GM12878 (cell line): ENCODE results near the gene SIMC1. TPM values are rescaled to one million over a fixed set of nuclear protein-coding genes. Genes with fewer than 3 reads are reported as not detected.

Experiments
- BCL11A ChIP-seq: IDR thresholded peaks from 2 replicates; pipeline ENCODE4 v1.6.1; 2011; ENCODE audit warnings: low read depth, low read length
- E4F1 ChIP-seq: fragments of 450-650 bp; IDR thresholded peaks from 2 replicates; pipeline ENCODE4 v1.6.1; 2018; ENCODE audit warnings: borderline replicate concordance, mild to moderate bottlenecking; ENCODE audit not compliant: partially characterized antibody
- IKZF2 ChIP-seq, 2 experiments: fragments of 450-650 bp; IDR thresholded peaks; 2 replicates each; pipeline ENCODE4 v1.6.1; 2017; ENCODE audit warnings: mild to moderate bottlenecking in 2 of 2, moderate library complexity in 2 of 2
- IRF3 ChIP-seq: fragments of 450-650 bp; IDR thresholded peaks from 2 replicates; pipeline ENCODE4 v1.6.1; 2014; ENCODE audit warnings: mild to moderate bottlenecking
- MEF2B ChIP-seq: fragments of 450-650 bp; IDR thresholded peaks from 2 replicates; pipeline ENCODE4 v1.6.1; 2018; ENCODE audit warnings: mild to moderate bottlenecking, moderate library complexity; ENCODE audit not compliant: partially characterized antibody, poor library complexity, severe bottlenecking
- NFXL1 ChIP-seq: fragments of 450-650 bp; IDR thresholded peaks from 2 replicates; pipeline ENCODE4 v1.6.1; 2017; ENCODE audit warnings: antibody characterized with exemption, mild to moderate bottlenecking, borderline replicate concordance
- NKRF ChIP-seq: fragments of 450-650 bp; conservative IDR thresholded peaks from 2 replicates; pipeline ENCODE4 v1.6.1; 2017; ENCODE audit warnings: mild to moderate bottlenecking, moderate library complexity
- NRF1 ChIP-seq: conservative IDR thresholded peaks from 2 replicates; pipeline ENCODE4 v1.6.1; 2011; ENCODE audit warnings: mild to moderate bottlenecking, low read depth, low read length, improper control_type of control experiment
- PBX3 ChIP-seq: IDR thresholded peaks from 2 replicates; pipeline ENCODE4 v1.6.1; 2011; ENCODE audit warnings: mild to moderate bottlenecking, low read depth, low read length, moderate library complexity; ENCODE audit not compliant: insufficient replicate concordance
- POLR2AphosphoS5 ChIP-seq: IDR thresholded peaks from 2 replicates; pipeline ENCODE4 v1.6.1; 2011; ENCODE audit warnings: mild to moderate bottlenecking, low read length, inconsistent platforms
- RB1 ChIP-seq: fragments of 450-650 bp; formaldehyde crosslinking; IDR thresholded peaks from 2 replicates; pipeline ENCODE4 v1.6.1; 2017; ENCODE audit warnings: mild to moderate bottlenecking, borderline replicate concordance
- RBBP5 ChIP-seq: fragments of 200-600 bp; sonication (generic); conservative IDR thresholded peaks from 2 replicates; pipeline ENCODE4 v1.6.1; 2016
- STAT3 ChIP-seq: IDR thresholded peaks from 2 replicates; pipeline ENCODE4 v1.6.1; 2011; ENCODE audit warnings: low read depth, low read length, improper control_type of control experiment
- USF1 ChIP-seq: IDR thresholded peaks from 2 replicates; pipeline ENCODE4 v1.6.1; 2011; ENCODE audit warnings: borderline replicate concordance, low read depth, mild to moderate bottlenecking, moderate library complexity, mixed read lengths, low read length; ENCODE audit not compliant: insufficient read depth; ENCODE audit errors: extremely low read length
- ZNF592 ChIP-seq: fragments of 450-650 bp; IDR thresholded peaks from 2 replicates; pipeline ENCODE4 v1.6.1; 2017; ENCODE audit warnings: mild to moderate bottlenecking, moderate library complexity
- polyA plus RNA-seq, 11 experiments: library from polyadenylated mRNA; depleted of rRNA in 4 of 11; unstranded in 6 of 11; stranded (reverse) in 5 of 11; fragments of >200 nt; fragmentation: Nextera tagmentation in 4 of 11; fragmentation: Illumina TruSeq in 1 of 11; extraction: Ambion mirVana in 4 of 11; extraction: Trizol in 1 of 11; gene quantifications; 1 replicate in 1 of 11; 2 replicates in 10 of 11; pipeline versions ENCODE4 v1.2.1 to v1.2.3, GENCODE V29; 2011 to 2016; ENCODE audit warnings: inconsistent platforms in 2 of 11, missing spikeins in 2 of 11, low read depth in 1 of 11
- total RNA-seq, 4 experiments: library from RNA; depleted of rRNA in 3 of 4; stranded (reverse); fragments of >200 nt in 3 of 4; fragmentation: Illumina TruSeq in 1 of 4; extraction: Trizol in 1 of 4; gene quantifications; 2 replicates each; pipeline versions ENCODE4 v1.2.1 to v1.2.3, GENCODE V29; 2013 to 2021

The SIMC1 gene
- total and polyA plus RNA-seq, 10 of the 15 experiments (the other 5 are each of a cell fraction or from before 2014, with no cell fraction given) = 3.0 to 16.5 (median 10.4) TPM

- TF ChIP-seq E4F1 (peak; percentile 72), USF1 (no peak), MEF2B (peak; percentile 29), STAT3 (0 out of 2 replicates have a peak, but pooled peaks have one; percentile 45), POLR2AphosphoS5 (peak; percentile 70), NFXL1 (no peak), ZNF592 (no peak), IKZF2 (IDR thresholded peaks at IDR 0.05) (peak; percentile 62 to 82), NKRF (peak; percentile 99), PBX3 (no peak), NRF1 (no peak), RBBP5 (no peak), RB1 (peak; percentile 71; the same call in 1 of the 2 replicates), IRF3 (no peak), BCL11A (no peak)
These were observed 150.4 kb downstream of the SIMC1 start, which contains the start of the genes HIGD2A and NOP16 (continued) for GRCh38 chr5:176388444-176389134.
